Esophagus squamous epithelium (tissue), 5 donors: ENCODE measurements around the gene PARP12. TPM values are rescaled to one million over a fixed set of nuclear protein-coding genes. Genes with fewer than 3 reads are reported as not detected.

ENCODE experiments used
- DNase-seq: peaks from one replicate; lab custom pipeline; 2025; lab: John Stamatoyannopoulos, UW
- H3K27ac ChIP-seq, 4 donors: fragments of 200-600 bp; sonication (generic); one replicate each; pipeline ENCODE4 v1.5.1; 2016 to 2019; ENCODE audit warnings: mild to moderate bottlenecking in 1 of 4
- H3K27me3 ChIP-seq, 4 donors: fragments of 200-600 bp; sonication (generic); 1 replicate in 3 of 4; 2 replicates in 1 of 4; pipeline versions ENCODE4 v1.5.1 to v1.6.0; 2017 to 2021; ENCODE audit warnings: antibody characterized with exemption in 1 of 4
- H3K36me3 ChIP-seq, 3 donors: fragments of 200-600 bp; sonication (generic); one replicate each; pipeline ENCODE4 v1.5.1; 2016 to 2019
- H3K4me1 ChIP-seq, 3 donors: fragments of 200-600 bp; sonication (generic); one replicate each; pipeline ENCODE4 v1.5.1; 2017 to 2019
- H3K4me3 ChIP-seq, 4 donors: fragments of 200-600 bp; sonication (generic); 1 replicate in 3 of 4; 2 replicates in 1 of 4; pipeline ENCODE4 v1.5.1; 2016 to 2019; ENCODE audit warnings: mild to moderate bottlenecking in 2 of 4, moderate library complexity in 1 of 4
- H3K9me3 ChIP-seq, 3 donors: fragments of 200-600 bp; sonication (generic); one replicate each; pipeline ENCODE4 v1.5.1; 2016 to 2019
- CTCF ChIP-seq, 6 experiments: fragments of 450-650 bp in 4 of 6; fragments of 200-600 bp in 2 of 6; sonication (generic) in 2 of 6; IDR thresholded peaks; one replicate each; pipeline ENCODE4 v1.5.1; 2016 to 2019; ENCODE audit warnings: antibody characterized with exemption in 6 of 6, mild to moderate bottlenecking in 4 of 6, moderate library complexity in 4 of 6
- POLR2A ChIP-seq, 4 donors: fragments of 450-650 bp; IDR thresholded peaks; one replicate each; pipeline ENCODE4 v1.6.1; 2017; ENCODE audit warnings: antibody characterized with exemption in 4 of 4, mild to moderate bottlenecking in 4 of 4, moderate library complexity in 3 of 4
- WGBS, 2 donors: methylation state at CpG; one replicate each; pipeline ENCODE4 v1.1.5; 2018; 5-methylcytosine and 5-hydroxymethylcytosine counted together
- intact Hi-C: fragments of 100-400 bp; cut with DNase I; formaldehyde crosslinking; loops from one replicate; pipeline ENCODE4 v1.15.0; 2022
- total RNA-seq, 4 donors: library from RNA; depleted of rRNA; stranded (reverse); fragments of >200 nt; gene quantifications; one replicate each; pipeline ENCODE4 v1.1.0, GENCODE V29; 2016
- donor health status: DM: yes; HTN: yes; CAD: no.

The PARP12 gene
- total RNA-seq, 4 donors from 2014 or later = 17.0 to 28.6 (median 22.1) TPM

GRCh38 chr7:140060243-140060630 is 2.5 kb downstream of the PARP12 start:
- Histone ChIP-seq H3K27me3 (no peaks in the 10 kb centered on the region), H3K4me3 (no peak overlapping the region), H3K27ac (peak overlapping the region; percentile 19 to 96 (median 92)), H3K4me1 (peaks cover 27 to 48% (median 29%) of the 10 kb centered on the region in 3 donors), H3K36me3 (peaks cover 0 to 24% (median 0%) of the 10 kb centered on the region in 3 donors), H3K9me3 (no peaks in the 10 kb centered on the region)
- intact Hi-C loops = no loop called here
- 64 to 76% methylated on average over 3 of the region's 3 CpGs for WGBS, 2 donors
- TF ChIP-seq POLR2A (IDR thresholded peaks at IDR 0.05) (no peak), CTCF (IDR thresholded peaks at IDR 0.05) (no peak)
- DNase-seq = no peak

GRCh38 chr7:140059273-140060242 is 3.2 kb downstream of the PARP12 start:
- H3K9me3 ChIP-seq = no peaks in the 10 kb centered on the region
- peak overlapping the region in 3 of 4 donors; percentile 50 to 96 (median 88) for H3K27ac ChIP-seq
- peaks cover 27 to 48% (median 29%) of the 10 kb centered on the region in 3 donors for H3K4me1 ChIP-seq
- H3K27me3 ChIP-seq = no peaks in the 10 kb centered on the region
- no peak for DNase-seq
- WGBS, 2 donors = 52 to 56% methylated on average over 11 to 12 of the region's 12 CpGs
- H3K4me3 ChIP-seq = peak overlapping the region in 1 of 4 donors; percentile 4
- TF ChIP-seq CTCF (IDR thresholded peaks at IDR 0.05) = no peak
- TF ChIP-seq POLR2A (IDR thresholded peaks at IDR 0.05) = no peak
- H3K36me3 ChIP-seq = peaks cover 0 to 28% (median 0%) of the 10 kb centered on the region in 3 donors
- intact Hi-C loops = loop anchor here (5.0 kb wide), 1 partner anchor 263 kb away; no protein-coding TSS in a partner anchor

DNA sequence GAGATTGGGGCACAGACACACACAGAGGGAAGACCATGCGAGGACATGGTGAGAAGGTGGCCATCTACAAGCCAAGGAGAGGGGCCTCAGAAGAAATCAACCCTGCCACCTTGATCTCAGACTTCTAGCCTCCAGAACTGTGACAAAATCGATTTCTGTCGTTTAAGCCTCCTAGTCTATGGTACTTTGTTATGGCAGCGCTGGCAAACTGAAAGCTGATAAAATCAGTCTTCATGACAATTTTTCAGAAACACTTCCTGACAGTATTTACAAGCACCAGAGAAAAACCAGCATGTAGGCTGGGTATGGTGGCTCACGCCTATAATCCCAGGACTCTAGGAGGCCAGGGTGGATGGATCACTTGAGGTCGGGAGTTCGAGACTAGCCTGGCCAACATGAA is 4.2 kb downstream of the PARP12 start:
- H3K27me3 ChIP-seq = no peaks in the 10 kb centered on the region
- no peak for DNase-seq
- H3K4me1 ChIP-seq = peaks cover 27 to 46% (median 29%) of the 10 kb centered on the region in 3 donors
- no peaks in the 10 kb centered on the region for H3K9me3 ChIP-seq
- peaks cover 0 to 38% (median 0%) of the 10 kb centered on the region in 3 donors for H3K36me3 ChIP-seq
- H3K4me3 ChIP-seq = no peak overlapping the region
- TF ChIP-seq POLR2A (IDR thresholded peaks at IDR 0.05) = no peak
- TF ChIP-seq CTCF (IDR thresholded peaks at IDR 0.05) = no peak
- H3K27ac ChIP-seq = no peak overlapping the region
- WGBS, 2 donors = 73 to 89% methylated on average over 7 of the region's 7 CpGs
- intact Hi-C loops = loop anchor here (5.0 kb wide), 1 partner anchor 264 kb away; no protein-coding TSS in a partner anchor

DNA sequence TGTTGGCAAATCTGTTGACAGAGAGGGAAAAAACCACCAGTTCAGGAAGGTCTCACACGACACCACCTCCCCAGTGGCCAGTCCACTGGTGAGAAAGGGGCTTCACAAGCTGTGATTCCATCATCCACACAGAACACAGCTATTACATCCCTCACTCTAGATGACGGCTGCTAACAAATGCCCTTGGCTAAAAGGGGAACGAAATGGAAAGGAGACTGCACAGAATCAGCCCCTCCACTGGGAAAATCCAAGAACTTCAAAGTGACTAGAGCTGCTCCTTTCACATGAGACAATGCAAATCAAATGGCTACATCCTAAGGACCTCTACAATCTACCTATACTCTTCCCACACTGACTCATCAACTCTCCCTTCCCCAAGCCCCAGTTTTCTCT is 5.6 kb downstream of the PARP12 start:
- H3K27ac ChIP-seq = no peak overlapping the region
- intact Hi-C loops = loop anchor here (5.0 kb wide), 1 partner anchor 265 kb away; no protein-coding TSS in a partner anchor
- no peak overlapping the region for H3K4me3 ChIP-seq
- H3K36me3 ChIP-seq = peaks cover 0 to 48% (median 0%) of the 10 kb centered on the region in 3 donors
- no peaks in the 10 kb centered on the region for H3K9me3 ChIP-seq
- DNase-seq = no peak
- H3K4me1 ChIP-seq = peaks cover 25 to 38% (median 29%) of the 10 kb centered on the region in 3 donors
- TF ChIP-seq POLR2A (IDR thresholded peaks at IDR 0.05) = no peak
- no peak for TF ChIP-seq CTCF (IDR thresholded peaks at IDR 0.05)
- no peaks in the 10 kb centered on the region for H3K27me3 ChIP-seq
- WGBS, 2 donors = 96 to 98% methylated on average over 3 of the region's 3 CpGs
